Embryonic facial prominence (tissue), 1 donor: ENCODE measurements around the gene ZNF814.
"Not testable (repeated sequence)": the region's sequence is repeated elsewhere in the genome, so short reads cannot be mapped to it uniquely, and the experiment has no call there.

ENCODE experiments used
- DNase-seq: peaks from one replicate; pipeline ENCODE4 v3.0.0-alpha.2; 2016; ENCODE audit errors: extremely low spot score

Gene ZNF814

DNA sequence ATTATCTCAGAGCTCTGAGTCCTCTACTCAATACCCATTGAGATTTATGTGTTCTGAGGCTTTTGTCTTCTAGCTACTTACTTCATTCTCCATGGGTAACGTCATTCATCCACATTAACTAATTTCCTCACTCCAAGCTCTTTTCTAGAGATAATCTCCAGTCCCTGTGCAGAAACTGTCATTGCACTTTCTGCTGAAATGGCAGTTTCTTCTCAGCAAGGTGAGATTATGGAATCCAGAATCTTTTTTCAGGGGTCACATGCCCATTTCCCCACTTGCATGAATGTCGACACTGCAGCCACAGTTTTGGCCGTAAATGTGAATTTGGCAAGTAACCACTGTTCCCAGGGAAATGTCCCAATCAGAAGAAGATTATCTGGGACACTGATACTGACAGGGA, 26.5 kb downstream of the ZNF814 start:
- DNase-seq: not testable (repeated sequence)

DNA sequence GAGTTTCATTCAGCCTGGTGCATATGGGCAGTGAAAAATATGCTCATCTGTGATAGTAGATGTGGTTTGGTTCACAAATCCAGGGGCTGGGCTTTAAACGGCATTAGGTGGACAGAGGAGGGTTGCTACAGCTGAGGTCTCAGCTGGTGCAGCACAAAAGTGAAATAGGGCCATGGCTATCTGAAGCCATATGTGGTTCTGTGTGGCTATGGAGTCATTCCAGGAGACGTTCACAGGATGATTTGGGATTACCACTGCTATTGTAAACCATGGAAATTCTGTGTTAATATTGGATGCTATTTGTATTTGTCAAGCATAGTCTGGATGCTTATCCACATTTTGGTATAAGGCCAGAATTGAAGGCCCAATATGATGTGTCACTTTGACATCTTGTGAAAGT, 34.7 kb downstream of the ZNF814 start:
- not testable (repeated sequence) for DNase-seq

DNA sequence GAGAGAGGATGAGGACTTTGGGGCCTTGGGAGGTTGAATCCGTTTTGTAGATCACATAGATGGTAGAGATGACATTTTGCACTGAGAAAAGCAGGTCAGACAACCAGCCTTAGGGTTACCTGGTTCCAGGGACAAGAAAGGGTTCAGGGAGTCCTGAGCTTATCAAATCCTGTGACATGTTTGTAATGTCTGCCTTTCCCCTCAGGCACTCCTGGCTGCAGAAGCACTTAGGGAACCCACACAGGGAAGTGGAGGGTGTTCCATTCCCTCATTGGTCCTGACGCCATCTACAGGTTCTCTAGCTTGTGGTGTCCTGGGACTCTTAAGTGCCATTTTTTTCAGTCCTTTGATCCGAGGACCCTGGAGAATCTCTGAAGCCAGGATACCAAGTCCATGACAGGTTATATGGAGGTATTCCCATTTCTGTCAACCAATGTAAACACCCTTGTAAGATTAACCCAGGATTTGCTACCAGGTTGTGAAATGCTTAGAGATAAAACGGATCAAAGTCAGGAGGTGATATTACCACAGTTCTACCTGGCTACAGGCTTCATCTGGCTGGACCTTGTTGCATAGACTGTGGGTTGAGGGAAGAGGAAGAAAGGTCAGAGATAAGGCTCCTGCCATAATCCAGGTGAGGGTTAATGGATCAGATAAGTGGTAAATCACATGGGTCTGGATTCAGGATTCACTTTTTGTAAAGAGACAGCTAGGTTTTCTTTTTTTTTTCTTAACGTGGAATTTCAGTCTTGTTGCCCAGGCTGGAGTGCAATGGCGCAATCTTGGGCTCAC, 36.8 kb downstream of the ZNF814 start:
- not testable (repeated sequence) for DNase-seq

- no peak for DNase-seq
These were observed 38.3 kb downstream of the ZNF814 start for GRCh38 chr19:57850553-57851017.

GRCh38 chr19:57849666-57850473, 39.0 kb downstream of the ZNF814 start, which contains the start of gene ZNF587:
Gene ZNF587, plus strand, starts transcription at chr19:57849859. Its CDS starts 180 bp downstream, at chr19:57850039.
- peak; percentile 70 for DNase-seq

- not testable (repeated sequence) for DNase-seq
These were observed 39.6 kb downstream of the ZNF814 start for GRCh38 chr19:57849162-57849665.

GRCh38 chr19:57847164-57847563, 41.7 kb downstream of the ZNF814 start:
- DNase-seq: not testable (repeated sequence)

- DNase-seq: no peak
These were observed 47.6 kb downstream of the ZNF814 start for GRCh38 chr19:57841122-57841763.

DNA sequence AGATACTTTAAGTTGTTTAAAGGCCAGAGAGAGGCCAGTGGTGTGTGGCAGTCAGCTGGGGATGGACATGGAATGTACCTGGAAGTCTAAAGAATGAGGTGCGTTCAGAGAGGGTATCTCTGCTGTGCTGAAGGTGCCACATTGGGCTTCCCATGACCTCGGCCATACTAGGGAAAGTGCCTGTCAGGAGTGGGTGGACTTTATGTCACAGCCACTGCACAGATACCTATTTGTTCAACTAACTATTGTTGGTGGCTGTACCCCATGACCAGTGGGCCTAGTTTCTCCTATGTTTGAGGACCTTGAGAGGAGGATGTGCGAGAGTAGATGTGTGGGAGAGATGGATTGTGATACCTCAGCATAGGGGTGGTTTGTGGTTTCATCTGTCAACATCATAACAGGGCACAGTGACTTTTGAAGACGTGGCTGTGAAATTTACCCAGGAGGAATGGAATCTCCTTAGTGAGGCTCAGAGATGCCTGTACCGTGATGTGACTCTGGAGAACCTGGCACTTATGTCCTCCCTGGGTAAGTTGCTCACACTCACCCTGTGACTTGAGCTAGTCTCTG, 50.1 kb downstream of the ZNF814 start:
- DNase-seq: not testable (repeated sequence)

- not testable (repeated sequence) for DNase-seq
These were observed 51.8 kb downstream of the ZNF814 start for GRCh38 chr19:57836991-57837390.

DNA sequence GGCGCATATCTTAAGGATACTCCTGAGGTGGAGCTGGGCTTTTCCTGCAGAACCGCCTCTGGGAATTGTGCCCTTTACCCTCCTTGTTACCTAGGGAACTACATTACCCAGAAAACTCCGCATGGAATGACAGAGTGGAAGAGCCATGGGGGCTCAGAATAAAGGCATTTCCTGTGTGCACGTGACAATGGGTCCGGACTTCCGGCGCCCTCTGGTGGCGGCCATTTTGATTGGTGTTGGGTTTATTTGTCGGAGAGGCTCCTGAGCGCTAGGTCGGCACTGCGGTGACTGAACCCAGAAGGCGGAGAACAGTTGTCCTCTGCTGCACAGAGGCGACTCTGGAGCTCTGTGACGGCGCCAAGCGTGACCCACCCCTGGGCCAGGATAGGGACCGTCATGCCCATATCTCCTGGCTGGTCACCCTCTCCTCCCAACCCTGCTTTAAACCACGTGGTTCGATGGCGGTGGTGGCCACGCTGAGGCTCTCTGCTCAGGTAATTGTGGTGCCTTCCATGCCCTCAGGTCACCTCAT, 58.7 kb downstream of the ZNF814 start, which contains the start of gene ZNF587B:
Gene ZNF587B (plus strand): TSS at position 229 of the 532 bp plus-strand sequence. CDS start 230 bp downstream, at position 459.
- DNase-seq: peak; percentile 59

DNA sequence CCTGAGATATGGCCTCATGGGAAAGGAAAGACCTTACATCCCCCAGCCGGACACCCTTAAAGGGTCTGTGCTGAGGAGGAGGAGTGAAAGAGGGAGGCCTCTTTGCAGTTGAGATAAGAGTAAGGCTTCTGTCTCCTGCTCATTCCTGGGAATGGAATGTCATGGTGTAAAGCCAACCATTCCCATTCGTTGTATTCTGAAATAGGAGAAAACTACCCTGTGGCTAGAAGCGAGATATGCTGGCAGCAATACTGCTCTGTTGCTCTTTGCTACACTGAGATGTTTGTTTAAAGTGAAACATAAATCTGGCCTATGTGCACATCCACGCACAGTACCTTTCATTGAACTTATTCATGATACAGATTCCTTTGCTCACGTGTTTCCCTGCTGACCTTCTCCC, 59.5 kb downstream of the ZNF814 start:
- DNase-seq: no peak

GRCh38 chr19:57825511-57825910, 63.3 kb downstream of the ZNF814 start:
- no peak for DNase-seq

DNA sequence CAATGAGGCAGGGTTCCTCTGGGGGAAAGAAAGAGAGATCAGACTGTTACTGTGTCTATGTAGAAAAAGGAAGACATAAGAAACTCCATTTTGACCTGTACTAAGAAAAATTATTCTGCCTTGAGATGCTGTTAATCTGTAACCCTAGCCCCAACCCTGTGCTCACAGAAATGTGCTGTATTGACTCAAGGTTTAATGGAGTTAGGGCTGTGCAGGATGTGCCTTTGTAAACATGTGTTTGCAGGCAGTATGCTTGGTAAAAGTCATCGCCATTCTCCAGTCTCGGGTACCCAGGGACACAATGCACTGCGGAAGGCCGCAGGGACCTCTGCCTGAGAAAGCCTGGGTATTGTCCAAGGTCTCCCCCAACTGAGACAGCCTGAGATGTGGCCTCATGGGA, 65.2 kb downstream of the ZNF814 start:
- not testable (repeated sequence) for DNase-seq

DNA sequence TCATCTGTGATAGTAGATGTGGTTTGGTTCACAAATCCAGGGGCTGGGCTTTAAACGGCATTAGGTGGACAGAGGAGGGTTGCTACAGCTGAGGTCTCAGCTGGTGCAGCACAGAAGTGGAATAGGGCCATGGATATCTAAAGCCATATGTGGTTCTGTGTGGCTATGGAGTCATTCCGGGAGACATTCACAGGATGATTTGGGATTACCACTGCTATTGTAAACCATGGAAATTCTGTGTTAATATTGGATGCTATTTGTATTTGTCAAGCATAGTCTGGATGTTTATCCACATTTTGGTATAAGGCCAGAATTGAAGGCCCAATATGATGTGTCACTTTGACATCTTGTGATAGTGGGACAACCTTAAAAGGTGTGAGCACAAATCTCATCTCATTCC, 65.7 kb downstream of the ZNF814 start:
- DNase-seq: not testable (repeated sequence)

GRCh38 chr19:57821501-57821900, 67.3 kb downstream of the ZNF814 start:
- not testable (repeated sequence) for DNase-seq

GRCh38 chr19:57821095-57821494, 67.7 kb downstream of the ZNF814 start:
- not testable (repeated sequence) for DNase-seq

DNA sequence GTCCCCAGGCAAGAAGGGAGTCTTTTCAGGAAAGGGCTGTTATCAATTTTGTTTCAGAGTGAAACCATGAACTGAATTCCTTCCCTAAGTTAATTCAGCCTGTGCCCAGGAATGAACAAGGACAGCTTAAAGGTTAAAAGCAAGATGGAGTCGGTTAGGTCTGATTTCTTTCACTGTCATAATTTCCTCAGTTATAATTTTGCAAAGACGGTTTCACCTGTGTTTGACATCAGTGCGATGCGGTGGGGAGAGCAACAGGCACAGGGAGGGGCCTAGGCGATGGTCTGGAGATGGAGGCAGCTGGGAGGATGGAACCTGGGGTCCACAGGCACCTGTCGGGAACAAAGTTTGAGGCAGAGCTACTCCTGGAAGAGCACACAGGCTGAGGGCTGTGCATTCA, 68.2 kb downstream of the ZNF814 start:
- DNase-seq: no peak

- peak; percentile 66 for DNase-seq
These were observed 69.2 kb downstream of the ZNF814 start for GRCh38 chr19:57819475-57820148.

DNA sequence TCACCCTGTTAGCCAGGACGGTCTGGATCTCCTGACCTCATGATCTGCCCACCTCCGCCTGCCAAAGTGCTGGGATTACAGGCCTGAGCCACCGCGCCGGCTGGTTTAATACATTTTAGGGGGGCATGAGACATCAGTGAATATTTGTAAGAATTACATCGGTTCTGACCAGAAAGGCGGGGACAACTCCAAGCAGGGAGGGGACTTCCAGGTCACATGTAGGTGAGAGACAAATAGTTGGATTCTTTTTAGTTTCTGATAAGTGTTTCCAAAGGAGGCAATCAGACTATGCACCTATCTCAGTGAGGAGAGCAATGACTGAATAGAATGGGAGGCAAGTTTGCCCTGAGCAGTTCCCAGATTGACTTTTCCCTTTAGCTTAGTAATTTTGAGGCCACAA, 70.5 kb downstream of the ZNF814 start:
- no peak for DNase-seq
